Mesendoderm (in vitro differentiated cells): ENCODE results near the gene BAZ1B.
A peak's percentile ranks its signal among the peaks of the same experiment; 100 is the strongest.

Experiments used
- DNase-seq: peaks from one replicate; pipeline ENCODE4 v3.0.0; 2013
- H2AK5ac ChIP-seq: 2 replicates; pipeline ENCODE4 v1.6.1; 2013; ENCODE audit warnings: low read length, inconsistent platforms
- H2BK120ac ChIP-seq: 2 replicates; pipeline ENCODE4 v1.6.1; 2013; ENCODE audit warnings: low read depth, mild to moderate bottlenecking, low read length, moderate library complexity, mixed read lengths
- H2BK15ac ChIP-seq: replicated peaks from 2 replicates; pipeline ENCODE4 v1.6.1; 2013; ENCODE audit warnings: low read depth, mild to moderate bottlenecking, moderate library complexity
- H2BK5ac ChIP-seq: 2 replicates; pipeline ENCODE4 v1.6.1; 2013; ENCODE audit warnings: low read length, inconsistent platforms
- H3K18ac ChIP-seq: 2 replicates; pipeline ENCODE4 v1.6.1; 2013; ENCODE audit warnings: mild to moderate bottlenecking, low read length, mixed read lengths
- H3K23ac ChIP-seq: one replicate; pipeline ENCODE4 v1.6.1; 2013; ENCODE audit warnings: low read length
- H3K27ac ChIP-seq: 2 replicates; pipeline ENCODE4 v1.5.1; 2013; ENCODE audit warnings: low read depth, mild to moderate bottlenecking, inconsistent platforms, low read length, moderate library complexity
- H3K27me3 ChIP-seq: 2 replicates; pipeline ENCODE4 v1.6.1; 2013; ENCODE audit warnings: low read length, control low read depth, mild to moderate bottlenecking, inconsistent platforms; ENCODE audit not compliant: insufficient read depth, poor library complexity
- H3K36me3 ChIP-seq: 2 replicates; pipeline ENCODE4 v1.6.1; 2013; ENCODE audit warnings: low read length, inconsistent platforms; ENCODE audit not compliant: control insufficient read depth, insufficient read depth
- H3K4ac ChIP-seq: one replicate; pipeline ENCODE4 v1.6.1; 2013; ENCODE audit warnings: low read depth, mild to moderate bottlenecking, low read length, moderate library complexity
- H3K4me1 ChIP-seq: 2 replicates; pipeline ENCODE4 v1.6.1; 2013; ENCODE audit warnings: low read depth, low read length, inconsistent platforms; ENCODE audit not compliant: control insufficient read depth
- H3K4me2 ChIP-seq: 2 replicates; pipeline ENCODE4 v1.6.1; 2013; ENCODE audit warnings: low read length
- H3K4me3 ChIP-seq: 2 replicates; pipeline ENCODE4 v1.5.1; 2013; ENCODE audit warnings: mild to moderate bottlenecking, low read length
- H3K56ac ChIP-seq: one replicate; pipeline ENCODE4 v1.6.1; 2013; ENCODE audit warnings: low read length
- H3K79me1 ChIP-seq: 2 replicates; pipeline ENCODE4 v1.6.1; 2013; ENCODE audit warnings: low read length, inconsistent platforms
- H3K79me2 ChIP-seq: 2 replicates; pipeline ENCODE4 v1.6.1; 2013; ENCODE audit warnings: mild to moderate bottlenecking, low read length; ENCODE audit not compliant: control insufficient read depth, insufficient read depth
- H3K9ac ChIP-seq: 2 replicates; pipeline ENCODE4 v1.6.1; 2013; ENCODE audit warnings: low read length, inconsistent platforms
- H4K5ac ChIP-seq: one replicate; pipeline ENCODE4 v1.6.1; 2013; ENCODE audit warnings: low read length
- H4K8ac ChIP-seq: one replicate; pipeline ENCODE4 v1.6.1; 2013; ENCODE audit warnings: low read depth, mild to moderate bottlenecking, control low read depth, low read length, moderate library complexity
- WGBS: extraction: QIAGEN DNeasy Blood & Tissue Kit; methylation state at CpG from one replicate; pipeline ENCODE4 v1.1.7; 2013; ENCODE audit warnings: low lambda C conversion rate, missing lambda C conversion rate; ENCODE audit not compliant: insufficient coverage; ENCODE audit errors: extremely low coverage; 5-methylcytosine and 5-hydroxymethylcytosine counted together

The BAZ1B gene

DNA sequence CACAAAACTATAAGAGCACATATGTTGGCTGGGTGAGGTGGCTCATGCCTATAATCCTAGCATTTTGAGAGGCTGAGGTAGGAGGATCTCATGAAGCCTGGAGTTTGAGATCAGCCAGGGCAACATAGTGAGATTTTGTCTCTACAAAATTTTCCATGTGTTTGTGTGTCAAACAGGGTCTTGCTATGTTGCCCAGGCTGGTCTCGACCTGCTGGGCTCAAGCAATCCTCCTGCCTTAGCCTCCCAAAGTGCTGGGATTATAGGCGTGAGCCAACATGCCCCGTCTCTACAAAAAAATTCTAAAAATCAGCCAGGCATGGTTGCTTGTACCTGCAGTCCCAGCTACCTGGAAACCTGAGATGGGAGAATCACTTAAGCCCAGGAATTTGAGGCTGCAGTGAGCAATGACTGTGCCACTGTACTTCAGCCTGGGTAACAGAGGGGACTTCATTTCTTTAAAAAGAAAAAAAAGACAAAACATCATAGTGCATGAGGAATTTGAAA, 60.3 kb downstream of the BAZ1B start:
- Histone ChIP-seq H4K8ac (no peak overlapping the region), H2BK120ac (no peak overlapping the region), H3K79me1 (peaks cover 5% of the 10 kb centered on the region), H3K9ac (no peak overlapping the region), H3K4ac (no peak overlapping the region), H3K36me3 (peaks cover 16% of the 10 kb centered on the region), H3K56ac (no peak overlapping the region), H2BK15ac (no peak overlapping the region), H3K27me3 (no peaks in the 10 kb centered on the region), H3K18ac (no peak overlapping the region), H4K5ac (no peak overlapping the region), H3K4me2 (no peak overlapping the region), H3K4me1 (no peaks in the 10 kb centered on the region), H3K4me3 (no peak overlapping the region), H3K27ac (no peak overlapping the region), H2AK5ac (no peak overlapping the region), H3K23ac (no peak overlapping the region), H3K79me2 (peaks cover 1% of the 10 kb centered on the region), H2BK5ac (no peak overlapping the region)
- WGBS: no CpG with 5 or more reads among the region's 3 CpGs
- no peak for DNase-seq

DNA sequence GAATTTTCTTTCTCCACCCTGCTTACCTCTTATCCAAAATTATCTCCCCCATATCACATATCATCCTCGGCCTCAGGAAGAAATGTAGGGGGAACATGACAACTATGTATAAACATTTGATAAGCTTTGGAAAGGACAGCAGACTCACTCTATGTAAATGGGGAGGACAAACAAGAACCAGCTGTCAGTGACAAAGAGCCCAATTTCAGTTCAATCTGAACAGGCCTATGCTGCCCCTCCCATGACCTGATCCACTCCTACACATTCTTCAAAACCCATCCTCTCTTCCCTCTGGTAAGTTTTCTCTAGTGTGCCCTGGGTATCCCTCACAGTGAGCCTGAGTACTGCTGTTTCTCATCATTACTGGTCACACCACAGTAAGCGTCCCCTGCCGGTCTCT, 67.7 kb downstream of the BAZ1B start:
- Histone ChIP-seq H4K5ac (no peak overlapping the region), H3K4ac (no peak overlapping the region), H4K8ac (no peak overlapping the region), H3K4me2 (no peak overlapping the region), H3K36me3 (peaks cover 13% of the 10 kb centered on the region), H3K56ac (no peak overlapping the region), H3K27ac (no peak overlapping the region), H2BK5ac (no peak overlapping the region), H3K18ac (no peak overlapping the region), H3K4me3 (no peak overlapping the region), H3K79me2 (peaks cover 3% of the 10 kb centered on the region), H2BK15ac (no peak overlapping the region), H3K27me3 (no peaks in the 10 kb centered on the region), H3K79me1 (peaks cover 8% of the 10 kb centered on the region), H3K4me1 (no peaks in the 10 kb centered on the region), H2BK120ac (no peak overlapping the region), H3K23ac (no peak overlapping the region), H2AK5ac (no peak overlapping the region), H3K9ac (no peak overlapping the region)
- peak; percentile 34 for DNase-seq
- 100% methylated on average over 1 of the region's 3 CpGs for WGBS

DNA sequence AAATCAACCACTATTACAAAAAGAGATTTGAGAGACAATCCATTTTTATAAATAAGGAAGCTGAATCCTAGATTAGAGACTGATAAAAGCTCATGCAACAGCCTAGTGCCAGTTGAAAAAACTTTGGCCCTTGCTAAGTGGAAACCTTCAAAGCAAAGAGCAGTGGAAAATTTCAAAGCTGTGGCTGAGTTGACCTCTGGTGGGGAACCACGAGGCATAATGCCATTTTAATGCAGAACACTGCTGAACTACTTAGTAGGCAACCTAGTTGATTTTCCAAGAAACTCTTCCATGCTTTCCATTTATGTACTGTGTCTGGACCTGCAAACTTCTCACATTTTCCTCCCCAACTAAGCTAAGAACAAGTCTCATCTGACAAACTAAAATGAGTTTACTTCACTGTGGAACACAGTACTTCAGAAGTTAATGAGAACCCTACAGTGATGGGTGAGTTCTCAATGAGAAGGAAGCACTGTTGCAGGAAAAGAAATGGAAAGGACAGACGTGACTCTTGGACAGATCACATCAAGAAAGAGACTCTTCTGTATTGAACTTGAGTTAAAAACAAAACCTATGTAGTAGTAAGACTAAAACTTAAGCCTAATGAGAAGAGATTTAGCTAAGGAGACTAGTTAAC, 69.0 kb downstream of the BAZ1B start:
- Histone ChIP-seq H4K5ac (no peak overlapping the region), H3K4ac (no peak overlapping the region), H2BK15ac (no peak overlapping the region), H3K36me3 (peaks cover 20% of the 10 kb centered on the region), H3K4me3 (no peak overlapping the region), H3K56ac (no peak overlapping the region), H3K27ac (no peak overlapping the region), H3K23ac (no peak overlapping the region), H3K4me2 (no peak overlapping the region), H4K8ac (no peak overlapping the region), H3K9ac (no peak overlapping the region), H3K4me1 (no peaks in the 10 kb centered on the region), H3K79me2 (peaks cover 3% of the 10 kb centered on the region), H2AK5ac (no peak overlapping the region), H3K27me3 (no peaks in the 10 kb centered on the region), H2BK5ac (no peak overlapping the region), H3K79me1 (peaks cover 14% of the 10 kb centered on the region), H3K18ac (no peak overlapping the region), H2BK120ac (no peak overlapping the region)
- WGBS: no CpG with 5 or more reads among the region's 2 CpGs
- DNase-seq: no peak

DNA sequence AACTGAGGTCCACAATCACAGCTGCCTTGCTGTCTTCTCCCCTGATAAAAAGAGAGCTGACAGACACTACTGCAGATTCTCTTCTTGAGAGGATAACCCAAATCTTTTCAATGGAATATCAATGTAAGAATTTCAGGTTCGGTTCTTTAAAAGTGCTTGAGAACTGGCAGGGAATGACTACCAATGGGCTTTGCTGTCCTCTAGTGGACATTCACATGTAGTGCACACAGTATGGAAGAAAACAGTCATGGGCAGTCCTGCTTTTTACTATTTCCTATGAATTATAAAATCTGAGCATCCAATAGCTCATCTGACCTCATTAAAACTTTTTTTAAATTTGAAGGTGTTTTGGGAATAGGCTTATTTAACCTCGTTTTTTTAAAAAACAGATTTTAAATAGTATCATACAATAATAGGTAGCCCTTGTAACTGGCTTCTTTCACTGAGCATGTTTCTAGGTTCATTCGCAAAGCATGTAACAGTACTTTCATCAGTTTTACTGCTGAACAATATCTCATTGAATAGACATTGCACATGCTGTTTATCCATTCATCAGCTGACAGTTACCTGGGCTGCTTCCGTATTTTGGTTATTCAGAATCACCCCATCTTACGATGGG, 70.2 kb downstream of the BAZ1B start:
- H3K56ac ChIP-seq: no peak overlapping the region
- no peak overlapping the region for H3K4me2 ChIP-seq
- H2BK15ac ChIP-seq: no peak overlapping the region
- H3K23ac ChIP-seq: no peak overlapping the region
- H3K4me1 ChIP-seq: no peaks in the 10 kb centered on the region
- H4K8ac ChIP-seq: no peak overlapping the region
- no peak overlapping the region for H3K4me3 ChIP-seq
- no peak overlapping the region for H3K18ac ChIP-seq
- no peak overlapping the region for H3K27ac ChIP-seq
- no peak overlapping the region for H4K5ac ChIP-seq
- H3K79me2 ChIP-seq: peaks cover 3% of the 10 kb centered on the region
- no CpG with 5 or more reads among the region's 5 CpGs for WGBS
- H3K79me1 ChIP-seq: peaks cover 10% of the 10 kb centered on the region
- no peak overlapping the region for H3K9ac ChIP-seq
- no peak overlapping the region for H2BK120ac ChIP-seq
- no peak overlapping the region for H2AK5ac ChIP-seq
- no peaks in the 10 kb centered on the region for H3K27me3 ChIP-seq
- H3K4ac ChIP-seq: no peak overlapping the region
- no peak overlapping the region for H2BK5ac ChIP-seq
- peaks cover 18% of the 10 kb centered on the region for H3K36me3 ChIP-seq
- DNase-seq: peak; percentile 60

DNA sequence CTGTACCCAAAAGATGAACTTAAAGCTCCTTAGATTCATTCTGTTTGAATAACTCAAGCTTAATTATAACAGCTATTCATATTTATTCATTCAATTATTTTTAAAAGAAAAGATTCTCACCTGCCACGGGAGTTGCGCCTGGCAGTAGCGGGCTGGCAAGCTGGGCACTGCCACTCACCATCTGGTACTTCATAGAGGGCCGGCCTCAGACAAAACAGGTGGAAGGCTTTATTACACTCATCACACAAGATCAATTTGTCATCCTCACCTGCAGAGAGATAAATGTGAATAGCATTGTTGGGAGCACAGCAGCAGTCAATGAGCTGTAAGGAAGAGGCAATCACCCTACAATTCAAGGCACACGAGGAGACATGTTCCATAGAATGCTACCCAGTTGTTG, 72.7 kb downstream of the BAZ1B start:
- H3K79me2 ChIP-seq: peaks cover 3% of the 10 kb centered on the region
- peaks cover 27% of the 10 kb centered on the region for H3K36me3 ChIP-seq
- H2BK120ac ChIP-seq: no peak overlapping the region
- H3K27ac ChIP-seq: no peak overlapping the region
- no peak for DNase-seq
- H3K4me2 ChIP-seq: no peak overlapping the region
- H4K5ac ChIP-seq: no peak overlapping the region
- H3K79me1 ChIP-seq: peaks cover 14% of the 10 kb centered on the region
- H3K4me1 ChIP-seq: no peaks in the 10 kb centered on the region
- H3K9ac ChIP-seq: no peak overlapping the region
- H3K23ac ChIP-seq: no peak overlapping the region
- WGBS: no CpG with 5 or more reads among the region's 5 CpGs
- H4K8ac ChIP-seq: no peak overlapping the region
- no peak overlapping the region for H2BK15ac ChIP-seq
- no peak overlapping the region for H3K56ac ChIP-seq
- no peak overlapping the region for H3K18ac ChIP-seq
- no peak overlapping the region for H3K4me3 ChIP-seq
- H2AK5ac ChIP-seq: no peak overlapping the region
- H2BK5ac ChIP-seq: no peak overlapping the region
- H3K27me3 ChIP-seq: no peaks in the 10 kb centered on the region
- no peak overlapping the region for H3K4ac ChIP-seq
